HG02759 (cell line): ENCODE measurements around the gene SPATA6L.
"Not testable (repeated sequence)": the region's sequence is repeated elsewhere in the genome, so short reads cannot be mapped to it uniquely, and the experiment has no call there.

Experiments
- ATAC-seq: cut with Tn5 transposase; IDR thresholded peaks from one replicate; pipeline ENCODE4 v1.9.1; 2021; ENCODE audit warnings: mild to moderate bottlenecking, moderate library complexity; ENCODE audit not compliant: unreplicated experiment

SPATA6L gene

DNA sequence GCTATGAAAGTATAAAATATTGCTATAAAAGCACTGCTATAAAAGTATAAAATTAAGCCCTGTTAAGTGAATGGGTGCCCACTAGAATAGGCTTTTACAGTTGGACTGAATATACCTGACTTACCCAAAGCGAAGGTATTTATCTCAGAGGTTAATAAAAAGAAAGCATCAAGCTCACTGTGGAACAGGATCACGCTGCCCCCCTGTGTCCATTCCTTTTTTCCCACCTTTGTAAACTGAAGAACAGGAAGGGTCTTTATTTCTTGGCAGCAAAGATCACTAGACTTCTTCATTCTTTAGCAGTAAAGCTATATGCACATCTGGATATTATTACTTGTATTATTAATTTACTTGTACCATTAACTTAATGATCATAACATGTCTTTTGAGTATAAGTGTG lies 26.3 kb downstream of the SPATA6L start:
- ATAC-seq, result no peak

DNA sequence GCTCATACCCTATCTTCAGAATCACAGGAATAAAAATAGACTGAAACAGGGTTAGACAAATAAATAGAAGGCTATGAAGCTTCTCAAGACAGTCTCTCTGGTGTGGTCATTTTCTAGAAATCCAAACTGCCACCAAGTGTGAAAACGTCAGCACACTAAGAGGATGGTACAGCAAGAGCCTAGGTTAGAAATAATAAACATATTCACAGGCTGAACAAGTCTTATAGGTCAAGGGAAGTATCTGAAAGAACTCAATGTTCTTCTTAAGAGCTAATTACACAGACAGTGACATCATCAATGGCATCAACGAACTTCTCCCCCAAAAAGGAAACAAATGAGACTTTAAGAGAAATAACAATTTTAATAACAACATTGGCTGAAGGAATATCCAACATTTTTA lies 26.9 kb downstream of the SPATA6L start:
- ATAC-seq, result no peak

GRCh38 chr9:4638968-4639367 lies 27.3 kb downstream of the SPATA6L start:
- ATAC-seq, result no peak

GRCh38 chr9:4630836-4631235 lies 35.4 kb downstream of the SPATA6L start:
- ATAC-seq, result no peak

DNA sequence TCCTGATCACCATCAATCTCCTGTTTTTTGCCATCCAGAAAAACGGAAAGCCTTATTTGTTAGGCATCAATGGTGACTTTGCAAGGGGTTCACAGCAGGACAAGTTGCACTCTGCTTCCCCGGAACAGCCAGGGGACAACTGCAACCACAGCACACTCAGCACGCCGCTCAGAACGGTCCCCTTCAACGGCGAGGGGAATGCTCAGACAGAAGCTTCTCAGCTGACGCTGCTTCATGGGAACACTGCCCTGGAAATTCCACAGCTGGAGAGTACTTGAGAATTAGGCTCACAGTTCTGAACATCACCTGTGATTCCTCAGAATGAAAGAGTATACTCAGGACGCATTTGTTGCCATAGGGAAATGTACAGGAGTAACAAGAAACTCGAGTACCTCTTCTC lies 44.3 kb downstream of the SPATA6L start:
- ATAC-seq, result no peak

- no peak for ATAC-seq
Observed at GRCh38 chr9:4620881-4621555, 45.3 kb downstream of the SPATA6L start.

GRCh38 chr9:4620057-4620765 lies 46.1 kb downstream of the SPATA6L start:
- ATAC-seq, result no peak

- no peak for ATAC-seq
Observed at GRCh38 chr9:4618700-4619099, 47.6 kb downstream of the SPATA6L start.

GRCh38 chr9:4617752-4618151 lies 48.5 kb downstream of the SPATA6L start:
- ATAC-seq, result no peak

GRCh38 chr9:4615778-4616177 lies 50.5 kb downstream of the SPATA6L start:
- ATAC-seq, result no peak

DNA sequence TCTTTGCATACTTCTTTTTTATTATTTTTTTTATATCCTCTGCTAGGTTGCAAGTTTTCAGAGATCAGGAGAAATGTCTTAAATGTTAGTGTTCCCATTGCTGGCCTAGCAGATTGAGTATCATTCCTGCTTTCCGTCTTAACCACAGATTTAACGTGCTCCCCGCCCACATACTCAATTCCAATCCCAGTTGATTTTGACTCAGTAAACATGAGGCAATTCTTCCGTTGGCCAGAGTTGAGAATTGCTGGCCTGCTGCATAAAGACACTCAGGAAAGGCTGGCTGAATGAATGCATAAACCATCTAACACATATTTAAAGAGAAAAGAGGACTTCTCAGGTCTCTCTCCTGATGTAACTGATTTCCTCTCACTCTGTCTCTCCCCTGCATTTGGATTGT lies 51.0 kb downstream of the SPATA6L start:
- no peak for ATAC-seq

- ATAC-seq, result no peak
Observed at GRCh38 chr9:4614627-4615026, 51.7 kb downstream of the SPATA6L start.

DNA sequence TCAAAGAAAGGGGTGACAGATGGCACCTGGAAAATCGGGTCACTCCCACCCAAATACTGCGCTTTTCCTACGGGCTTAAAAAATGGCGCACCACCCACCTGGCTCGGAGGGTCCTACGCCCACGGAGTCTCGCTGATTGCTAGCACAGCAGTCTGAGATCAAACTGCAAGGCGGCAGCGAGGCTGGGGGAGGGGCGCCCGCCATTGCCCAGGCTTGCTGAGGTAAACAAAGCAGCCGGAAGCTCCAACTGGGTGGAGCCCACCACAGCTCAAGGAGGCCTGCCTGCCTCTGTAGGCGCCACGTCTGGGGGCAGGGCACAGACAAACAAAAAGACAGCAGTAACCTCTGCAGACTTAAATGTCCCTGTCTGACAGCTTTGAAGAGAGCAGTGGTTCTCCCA lies 60.2 kb downstream of the SPATA6L start:
- not testable (repeated sequence) for ATAC-seq

GRCh38 chr9:4604678-4605095 lies 61.6 kb downstream of the SPATA6L start:
- peak; percentile 85 for ATAC-seq

DNA sequence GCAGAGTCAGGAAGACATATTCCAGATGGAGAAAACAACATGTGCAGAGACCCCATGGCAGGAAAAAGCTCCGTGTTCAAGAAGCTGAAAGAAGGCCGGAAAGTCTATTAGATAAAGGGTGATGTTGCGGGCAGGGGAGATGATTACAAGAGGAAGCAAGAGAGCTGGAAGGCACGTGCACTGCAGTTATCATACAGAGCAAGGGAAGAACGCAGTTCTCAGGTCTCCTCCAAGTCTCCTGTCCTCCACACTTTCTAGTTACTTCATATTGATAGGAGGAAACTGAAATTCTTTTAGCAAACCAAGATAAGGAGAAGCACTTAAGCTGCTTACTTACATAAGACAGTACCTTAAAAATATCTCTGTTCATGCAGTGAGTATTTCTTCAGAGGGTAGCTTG lies 62.5 kb downstream of the SPATA6L start:
- no peak for ATAC-seq

GRCh38 chr9:4600368-4600767 lies 65.9 kb downstream of the SPATA6L start:
- ATAC-seq, result no peak

- no peak for ATAC-seq
Observed at GRCh38 chr9:4596165-4596922, 69.9 kb downstream of the SPATA6L start.

DNA sequence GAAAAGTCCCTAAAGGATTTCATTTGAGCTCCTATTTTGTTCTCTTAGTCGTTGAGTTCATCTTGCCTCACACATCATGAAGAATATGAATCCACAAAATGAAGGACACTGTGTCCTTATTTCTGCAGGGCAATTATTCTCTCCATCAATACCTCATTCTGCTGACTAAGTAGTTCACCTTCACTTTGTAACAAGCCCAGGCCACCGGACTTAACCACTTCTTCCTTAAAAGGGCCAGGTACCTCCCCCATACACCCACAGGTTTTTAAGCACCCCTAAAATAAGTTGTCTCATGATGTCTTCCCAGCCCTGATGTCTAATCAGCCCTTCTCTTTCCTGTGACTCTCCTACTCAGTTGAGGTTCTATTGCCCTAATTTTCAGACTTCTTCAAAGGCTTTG lies 71.3 kb downstream of the SPATA6L start:
- ATAC-seq, result no peak

DNA sequence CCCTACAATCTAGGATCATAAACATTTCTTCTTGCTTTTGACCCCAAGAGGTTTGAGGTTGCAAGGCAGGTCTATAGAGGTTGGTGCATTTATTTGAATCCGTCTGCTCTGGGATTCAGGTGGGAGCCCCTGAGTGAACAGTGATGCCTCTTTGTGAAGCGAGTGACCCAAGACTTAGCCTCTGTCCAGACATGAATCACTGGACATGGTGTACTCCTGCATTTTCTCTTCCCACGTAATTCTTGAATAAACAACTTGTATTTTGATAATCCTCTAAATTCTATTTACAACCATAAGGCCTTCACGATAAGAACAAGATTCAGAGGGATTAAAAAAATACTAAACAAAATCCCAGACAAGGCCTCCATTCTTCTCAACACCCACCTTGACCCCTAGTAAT lies 71.7 kb downstream of the SPATA6L start:
- no peak for ATAC-seq

- no peak for ATAC-seq
Observed at GRCh38 chr9:4592886-4593285, 73.4 kb downstream of the SPATA6L start.

- ATAC-seq, result no peak
Observed at GRCh38 chr9:4592295-4592694, 74.0 kb downstream of the SPATA6L start.

DNA sequence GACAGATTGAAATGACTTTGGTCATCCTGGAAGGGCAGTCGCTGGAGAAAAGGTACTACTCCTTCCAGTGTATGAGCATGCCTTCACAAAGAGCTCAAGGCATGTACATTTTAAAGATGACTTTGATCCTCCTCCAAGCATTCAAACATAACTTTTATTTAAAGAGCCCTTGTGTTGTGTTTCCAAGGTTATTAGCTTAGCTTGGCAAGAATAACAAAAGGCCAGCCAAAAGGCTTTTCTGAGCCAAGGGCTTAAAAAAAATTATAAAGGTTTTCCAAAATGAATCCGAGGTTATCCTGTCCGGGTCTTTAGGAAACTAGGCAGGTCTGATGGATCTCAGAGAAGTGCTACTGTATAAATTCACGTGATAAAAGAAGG lies 75.2 kb downstream of the SPATA6L start:
- ATAC-seq, result no peak
